Panc1 (cell line): ENCODE data around the gene MS4A4A. TPM values are rescaled to one million over a fixed set of nuclear protein-coding genes. Genes with fewer than 3 reads are reported as not detected.

Source experiments
- ATAC-seq: fragments of 200-7000 bp; cut with Tn5 transposase; 2 replicates; pipeline ENCODE4 v1.9.1; 2020; ENCODE audit warnings: mild to moderate bottlenecking, moderate library complexity
- BruUV-seq: library from RNA; stranded (reverse); fragments of 400-500 nt; replicated peaks from 2 replicates; lab custom pipeline; 2021; lab: Mats Ljungman, UMichigan
- CTCF ChIA-PET: fragments of 300-600 bp; sonication (Branson Sonifier 250); formaldehyde crosslinking; loops from one replicate; lab custom pipeline; 2022; ENCODE audit warnings: antibody characterized with exemption; lab: Charles Lee
- POLR2A ChIA-PET: fragments of 300-600 bp; sonication (Branson Sonifier 250); formaldehyde crosslinking; loops from one replicate; lab custom pipeline; 2022; ENCODE audit warnings: antibody characterized with exemption; lab: Charles Lee
- DNase-seq: peaks from one replicate; pipeline ENCODE4 v3.0.0-alpha.2; 2010; ENCODE audit warnings: low read depth, low spot score
- H3K27ac ChIP-seq: 2 replicates; pipeline ENCODE4 v1.5.1; 2011; ENCODE audit warnings: mild to moderate bottlenecking, low read length, inconsistent platforms
- H3K27me3 ChIP-seq: fragments of 200-500 bp; sonication (Bioruptor generic); 2 replicates; pipeline ENCODE4 v1.6.0; 2014; ENCODE audit warnings: low read length, inconsistent platforms; ENCODE audit not compliant: control insufficient read depth, insufficient read depth
- H3K36me3 ChIP-seq: fragments of 200-500 bp; sonication (Bioruptor generic); 2 replicates; pipeline ENCODE4 v1.5.1; 2014; ENCODE audit warnings: inconsistent platforms, mild to moderate bottlenecking, low read length, moderate library complexity; ENCODE audit not compliant: control insufficient read depth, insufficient read depth
- H3K4me1 ChIP-seq: 2 replicates; pipeline ENCODE4 v1.5.1; 2011; ENCODE audit warnings: inconsistent platforms, mild to moderate bottlenecking, low read length, moderate library complexity; ENCODE audit not compliant: control insufficient read depth, insufficient read depth
- H3K4me3 ChIP-seq, 2 experiments: 2 replicates each; pipeline ENCODE4 v1.5.1; 2011 to 2012; ENCODE audit warnings: low read depth in 2 of 2, low read length in 2 of 2, mild to moderate bottlenecking in 2 of 2, inconsistent platforms in 1 of 2, moderate library complexity in 1 of 2
- H3K9me3 ChIP-seq: fragments of 200-500 bp; sonication (Bioruptor generic); 2 replicates; pipeline ENCODE4 v1.5.1; 2014; ENCODE audit warnings: low read depth, mild to moderate bottlenecking, inconsistent platforms, low read length, moderate library complexity; ENCODE audit not compliant: control insufficient read depth, insufficient read depth
- POLR2AphosphoS5 ChIP-seq: IDR thresholded peaks from 2 replicates; pipeline ENCODE4 v1.6.1; 2012; ENCODE audit warnings: mild to moderate bottlenecking, low read depth, low read length, moderate library complexity
- SIN3A ChIP-seq: IDR thresholded peaks from 2 replicates; pipeline ENCODE4 v1.6.1; 2012; ENCODE audit warnings: low read depth, mild to moderate bottlenecking, low read length, moderate library complexity, borderline replicate concordance; ENCODE audit not compliant: insufficient read depth
- TCF7L2 ChIP-seq: IDR thresholded peaks from 2 replicates; pipeline ENCODE4 v1.6.1; 2011; ENCODE audit warnings: mild to moderate bottlenecking, low read depth, low read length, inconsistent platforms
- in situ Hi-C: cut with HindIII; loops from 2 replicates; pipeline ENCODE4 v1.10.0; 2016; ENCODE audit warnings: low sequenced_read_pairs, low pct_unique_long_range_greater_than_20kb
- intact Hi-C: fragments of 100-400 bp; cut with micrococcal nuclease; formaldehyde crosslinking; loops from one replicate; pipeline ENCODE4 v1.10.0; 2022; ENCODE audit not compliant: unreplicated experiment
- total RNA-seq: library from RNA; stranded (reverse); gene quantifications from one replicate; pipeline ENCODE4 v1.2.1, GENCODE V29; 2021; ENCODE audit not compliant: unreplicated experiment
- TF ChIP-seq, protein P1 (sequence below): fragments of 450-650 bp; IDR thresholded peaks from 2 replicates; pipeline ENCODE4 v1.5.1; 2017; ENCODE audit warnings: mild to moderate bottlenecking
- TF ChIP-seq, protein P2 (sequence below), 2 experiments: IDR thresholded peaks; 2 replicates each; pipeline ENCODE4 v1.6.1; 2011 to 2012; ENCODE audit warnings: low read depth in 2 of 2, control low read depth in 1 of 2, low read length in 1 of 2, mild to moderate bottlenecking in 1 of 2, moderate library complexity in 1 of 2; ENCODE audit not compliant: insufficient read depth in 1 of 2

Gene MS4A4A
- total RNA-seq, 1 experiment from 2014 or later = not detected

DNA sequence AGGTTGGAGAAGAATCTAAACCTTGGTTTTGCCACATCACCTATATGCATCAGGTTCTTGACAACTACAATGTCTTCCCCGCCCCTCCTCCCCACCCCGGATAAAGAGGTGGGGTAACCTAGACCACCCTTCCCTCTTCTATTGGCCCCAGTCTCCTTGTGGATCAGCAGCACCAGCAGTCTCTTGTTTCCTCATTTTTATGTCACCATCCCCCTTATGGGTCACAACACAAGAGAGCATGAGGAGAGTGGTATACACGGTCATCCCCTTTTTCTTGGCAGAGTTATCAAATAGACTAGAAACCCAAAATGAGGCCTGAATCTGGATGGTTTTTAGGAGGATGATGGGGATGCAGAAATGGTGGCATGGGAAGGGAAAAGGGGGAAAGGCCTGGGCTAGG is 38.7 kb upstream of the MS4A4A start:
- H3K4me3 ChIP-seq = no peak overlapping the region
- intact Hi-C loops = no loop called here
- no peaks in the 10 kb centered on the region for H3K9me3 ChIP-seq
- H3K27me3 ChIP-seq = peaks cover 4% of the 10 kb centered on the region
- ChIA-PET CTCF (no interaction called here), POLR2A (no interaction called here)
- in situ Hi-C loops = no loop called here
- no peak overlapping the region for H3K27ac ChIP-seq
- TF ChIP-seq POLR2AphosphoS5 (no peak), SIN3A (no peak), TCF7L2 (no peak)
- TF ChIP-seq, protein P1, sequence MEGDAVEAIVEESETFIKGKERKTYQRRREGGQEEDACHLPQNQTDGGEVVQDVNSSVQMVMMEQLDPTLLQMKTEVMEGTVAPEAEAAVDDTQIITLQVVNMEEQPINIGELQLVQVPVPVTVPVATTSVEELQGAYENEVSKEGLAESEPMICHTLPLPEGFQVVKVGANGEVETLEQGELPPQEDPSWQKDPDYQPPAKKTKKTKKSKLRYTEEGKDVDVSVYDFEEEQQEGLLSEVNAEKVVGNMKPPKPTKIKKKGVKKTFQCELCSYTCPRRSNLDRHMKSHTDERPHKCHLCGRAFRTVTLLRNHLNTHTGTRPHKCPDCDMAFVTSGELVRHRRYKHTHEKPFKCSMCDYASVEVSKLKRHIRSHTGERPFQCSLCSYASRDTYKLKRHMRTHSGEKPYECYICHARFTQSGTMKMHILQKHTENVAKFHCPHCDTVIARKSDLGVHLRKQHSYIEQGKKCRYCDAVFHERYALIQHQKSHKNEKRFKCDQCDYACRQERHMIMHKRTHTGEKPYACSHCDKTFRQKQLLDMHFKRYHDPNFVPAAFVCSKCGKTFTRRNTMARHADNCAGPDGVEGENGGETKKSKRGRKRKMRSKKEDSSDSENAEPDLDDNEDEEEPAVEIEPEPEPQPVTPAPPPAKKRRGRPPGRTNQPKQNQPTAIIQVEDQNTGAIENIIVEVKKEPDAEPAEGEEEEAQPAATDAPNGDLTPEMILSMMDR = no peak
- TF ChIP-seq, protein P2, sequence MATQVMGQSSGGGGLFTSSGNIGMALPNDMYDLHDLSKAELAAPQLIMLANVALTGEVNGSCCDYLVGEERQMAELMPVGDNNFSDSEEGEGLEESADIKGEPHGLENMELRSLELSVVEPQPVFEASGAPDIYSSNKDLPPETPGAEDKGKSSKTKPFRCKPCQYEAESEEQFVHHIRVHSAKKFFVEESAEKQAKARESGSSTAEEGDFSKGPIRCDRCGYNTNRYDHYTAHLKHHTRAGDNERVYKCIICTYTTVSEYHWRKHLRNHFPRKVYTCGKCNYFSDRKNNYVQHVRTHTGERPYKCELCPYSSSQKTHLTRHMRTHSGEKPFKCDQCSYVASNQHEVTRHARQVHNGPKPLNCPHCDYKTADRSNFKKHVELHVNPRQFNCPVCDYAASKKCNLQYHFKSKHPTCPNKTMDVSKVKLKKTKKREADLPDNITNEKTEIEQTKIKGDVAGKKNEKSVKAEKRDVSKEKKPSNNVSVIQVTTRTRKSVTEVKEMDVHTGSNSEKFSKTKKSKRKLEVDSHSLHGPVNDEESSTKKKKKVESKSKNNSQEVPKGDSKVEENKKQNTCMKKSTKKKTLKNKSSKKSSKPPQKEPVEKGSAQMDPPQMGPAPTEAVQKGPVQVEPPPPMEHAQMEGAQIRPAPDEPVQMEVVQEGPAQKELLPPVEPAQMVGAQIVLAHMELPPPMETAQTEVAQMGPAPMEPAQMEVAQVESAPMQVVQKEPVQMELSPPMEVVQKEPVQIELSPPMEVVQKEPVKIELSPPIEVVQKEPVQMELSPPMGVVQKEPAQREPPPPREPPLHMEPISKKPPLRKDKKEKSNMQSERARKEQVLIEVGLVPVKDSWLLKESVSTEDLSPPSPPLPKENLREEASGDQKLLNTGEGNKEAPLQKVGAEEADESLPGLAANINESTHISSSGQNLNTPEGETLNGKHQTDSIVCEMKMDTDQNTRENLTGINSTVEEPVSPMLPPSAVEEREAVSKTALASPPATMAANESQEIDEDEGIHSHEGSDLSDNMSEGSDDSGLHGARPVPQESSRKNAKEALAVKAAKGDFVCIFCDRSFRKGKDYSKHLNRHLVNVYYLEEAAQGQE (IDR thresholded peaks at IDR 0.05; ENCODE audit: insufficient read depth in 1 of 2, low read depth in 2 of 2, low read length in 1 of 2) = no peak
- ATAC-seq = no peak
- no TSS peak for BruUV-seq
- DNase-seq = no peak
- no peaks in the 10 kb centered on the region for H3K4me1 ChIP-seq
- no peaks in the 10 kb centered on the region for H3K36me3 ChIP-seq

DNA sequence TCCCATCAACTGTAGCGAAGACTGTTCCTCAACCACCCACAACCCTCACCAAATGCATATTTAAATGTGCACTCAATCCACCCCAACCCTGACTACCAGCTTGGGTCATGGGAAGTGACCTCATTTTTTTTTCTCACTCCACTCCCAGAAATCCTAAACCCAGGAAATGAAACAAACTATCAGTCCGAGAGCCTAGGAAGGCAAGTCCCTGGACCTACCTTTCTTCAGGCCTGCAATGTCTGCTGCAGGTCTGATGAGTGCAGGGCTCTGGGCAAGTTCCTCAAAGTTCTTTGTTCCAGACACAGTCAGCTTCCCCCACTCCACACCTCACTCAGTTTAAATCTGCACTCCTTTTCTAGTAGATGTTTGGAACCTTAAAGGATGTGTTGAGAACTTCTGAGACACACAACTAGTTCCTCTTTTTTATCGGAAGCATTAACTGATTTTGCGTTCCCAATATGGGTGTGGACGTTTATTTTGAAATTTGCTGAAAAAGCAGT is 37.7 kb upstream of the MS4A4A start, which contains the start of gene MS4A4E:
TSS of gene MS4A4E (minus strand) at position 398 of the 500 bp plus-strand sequence. CDS start 13,082 bp downstream, outside the sequence.
- ATAC-seq (no peak), DNase-seq (no peak)
- H3K27ac ChIP-seq = no peak within 1 kb of the TSS
- BruUV-seq = no TSS peak
- no peaks in the 10 kb centered on the region for H3K9me3 ChIP-seq
- TF ChIP-seq TCF7L2 (no peak), POLR2AphosphoS5 (no peak), SIN3A (no peak)
- TF ChIP-seq, protein P1 = no peak
- TF ChIP-seq, protein P2 (IDR thresholded peaks at IDR 0.05; ENCODE audit: insufficient read depth in 1 of 2, low read depth in 2 of 2, low read length in 1 of 2) = no peak
- no peaks in the 10 kb centered on the region for H3K4me1 ChIP-seq
- peaks cover 4% of the 10 kb centered on the region for H3K27me3 ChIP-seq
- CTCF ChIA-PET = no interaction called here
- POLR2A ChIA-PET = no interaction called here
- no peaks in the 10 kb centered on the region for H3K36me3 ChIP-seq
- H3K4me3 ChIP-seq = no peak within 1 kb of the TSS
- in situ Hi-C loops (no loop called here), intact Hi-C loops (no loop called here)
